ENCODE data around the gene CEMIP.

- TF ChIP-seq CTCF (IDR thresholded peaks at IDR 0.05) (no peak), POLR2A (IDR thresholded peaks at IDR 0.05) (no peak)
These were observed 55.2 kb downstream of the CEMIP start for GRCh38 chr15:80834402-80834801.
